ENCODE data around the gene TMEM247. TPM values are rescaled to one million over a fixed set of nuclear protein-coding genes. Genes with fewer than 3 reads are reported as not detected.
"Not testable (repeated sequence)": the region's sequence is repeated elsewhere in the genome, so short reads cannot be mapped to it uniquely, and the experiment has no call there.

The TMEM247 gene
- total RNA-seq, 4 donors from 2014 or later = not detected

GRCh38 chr2:46462936-46463335 is 16.4 kb upstream of the TMEM247 start:
- no peak for DNase-seq
- H3K4me3 ChIP-seq = no peak overlapping the region
- no peaks in the 10 kb centered on the region for H3K9me3 ChIP-seq
- TF ChIP-seq CTCF (IDR thresholded peaks at IDR 0.05) (no peak), POLR2A (IDR thresholded peaks at IDR 0.05) (no peak)
- no peaks in the 10 kb centered on the region for H3K36me3 ChIP-seq
- H3K27ac ChIP-seq = no peak overlapping the region
- H3K27me3 ChIP-seq = no peaks in the 10 kb centered on the region
- H3K4me1 ChIP-seq = peaks cover 0 to 14% (median 0%) of the 10 kb centered on the region in 4 donors

GRCh38 chr2:46469116-46469515 is 10.2 kb upstream of the TMEM247 start:
- Histone ChIP-seq H3K9me3 (no peaks in the 10 kb centered on the region), H3K4me3 (no peak overlapping the region), H3K27ac (no peak overlapping the region), H3K36me3 (no peaks in the 10 kb centered on the region), H3K4me1 (no peaks in the 10 kb centered on the region), H3K27me3 (no peaks in the 10 kb centered on the region)
- TF ChIP-seq CTCF (IDR thresholded peaks at IDR 0.05) = no peak
- TF ChIP-seq POLR2A (IDR thresholded peaks at IDR 0.05) = no peak
- no peak for DNase-seq

DNA sequence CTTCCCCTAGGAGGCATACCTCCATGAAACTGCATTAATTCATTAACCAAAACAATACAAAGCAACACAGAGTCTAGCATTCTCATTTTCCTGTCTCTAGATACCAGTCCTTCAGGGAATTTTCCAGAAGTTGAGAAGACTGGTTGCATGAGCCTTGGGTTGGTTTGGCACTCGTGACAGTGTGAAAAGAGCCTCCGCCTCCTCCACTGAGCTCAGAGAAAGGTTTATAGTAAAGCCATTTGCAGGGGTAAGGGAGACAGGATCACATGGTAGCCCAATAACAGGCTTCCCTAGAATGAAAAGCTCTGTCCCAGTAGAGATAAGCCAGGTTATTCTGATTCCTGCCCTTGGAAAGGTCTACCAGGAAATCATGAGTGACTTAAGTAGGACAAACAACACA is 9.7 kb upstream of the TMEM247 start:
- H3K27me3 ChIP-seq = no peaks in the 10 kb centered on the region
- H3K9me3 ChIP-seq = no peaks in the 10 kb centered on the region
- no peak for TF ChIP-seq CTCF (IDR thresholded peaks at IDR 0.05)
- no peak for TF ChIP-seq POLR2A (IDR thresholded peaks at IDR 0.05)
- no peaks in the 10 kb centered on the region for H3K36me3 ChIP-seq
- H3K4me3 ChIP-seq = no peak overlapping the region
- DNase-seq = no peak
- H3K4me1 ChIP-seq = no peaks in the 10 kb centered on the region
- no peak overlapping the region for H3K27ac ChIP-seq

DNA sequence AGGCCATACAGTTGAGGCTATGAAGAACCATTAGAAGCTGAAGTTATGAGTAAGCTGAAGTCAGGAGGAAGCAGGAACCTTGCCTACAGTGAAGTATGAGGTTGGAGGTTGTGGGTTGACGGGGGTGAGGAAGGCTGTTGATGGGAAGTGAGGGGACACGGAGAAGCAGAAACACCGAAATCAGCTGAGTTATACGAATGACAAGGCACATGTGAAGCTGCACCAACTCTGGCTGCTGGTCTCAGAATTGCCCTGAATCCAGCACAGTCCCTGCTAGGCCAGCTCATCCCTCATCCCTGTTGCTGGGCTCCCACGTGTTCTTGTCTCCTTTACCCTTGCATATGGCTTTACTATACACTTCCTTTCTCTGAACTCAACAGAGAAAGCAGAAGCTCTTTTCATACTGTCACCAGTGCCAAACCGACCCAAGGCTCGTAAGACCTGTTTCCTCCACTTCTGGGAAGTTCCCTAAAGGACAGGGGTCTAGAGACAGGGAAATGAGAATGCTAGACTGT is 9.2 kb upstream of the TMEM247 start:
- Histone ChIP-seq H3K4me3 (no peak overlapping the region), H3K4me1 (no peaks in the 10 kb centered on the region), H3K9me3 (no peaks in the 10 kb centered on the region), H3K36me3 (no peaks in the 10 kb centered on the region), H3K27me3 (no peaks in the 10 kb centered on the region), H3K27ac (no peak overlapping the region)
- TF ChIP-seq POLR2A (IDR thresholded peaks at IDR 0.05) (no peak), CTCF (IDR thresholded peaks at IDR 0.05) (no peak)
- no peak for DNase-seq

DNA sequence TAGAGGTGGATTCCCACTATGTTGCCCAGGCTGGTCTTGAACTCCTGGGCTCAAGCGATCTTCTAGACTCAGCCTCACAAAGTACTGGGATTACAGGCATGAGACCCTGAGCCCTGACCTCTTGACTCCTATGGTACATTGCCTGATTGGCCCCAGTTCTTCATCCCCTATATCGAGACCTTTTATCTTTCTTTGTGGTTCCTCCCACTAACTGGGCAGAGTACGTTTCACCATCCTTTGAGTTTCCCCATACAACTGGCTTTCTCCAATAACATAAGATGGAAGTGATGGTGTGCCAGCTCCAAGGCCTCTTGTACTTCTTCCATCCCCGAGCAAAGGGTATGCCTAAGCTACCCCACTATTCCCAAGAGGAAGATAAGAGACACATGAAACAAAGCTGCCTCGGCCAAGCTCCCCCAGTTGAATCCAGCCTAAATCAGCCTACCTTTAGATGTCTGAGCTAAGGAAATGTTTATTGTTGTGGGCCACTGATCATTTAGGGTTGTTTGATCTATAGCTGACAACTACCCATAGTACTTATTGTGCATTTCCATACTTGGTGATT is 8.3 kb upstream of the TMEM247 start:
- H3K4me1 ChIP-seq = no peaks in the 10 kb centered on the region
- no peak for DNase-seq
- H3K27ac ChIP-seq = no peak overlapping the region
- no peak overlapping the region for H3K4me3 ChIP-seq
- H3K27me3 ChIP-seq = no peaks in the 10 kb centered on the region
- no peaks in the 10 kb centered on the region for H3K36me3 ChIP-seq
- TF ChIP-seq POLR2A (IDR thresholded peaks at IDR 0.05) (no peak), CTCF (IDR thresholded peaks at IDR 0.05) (no peak)
- H3K9me3 ChIP-seq = no peaks in the 10 kb centered on the region

DNA sequence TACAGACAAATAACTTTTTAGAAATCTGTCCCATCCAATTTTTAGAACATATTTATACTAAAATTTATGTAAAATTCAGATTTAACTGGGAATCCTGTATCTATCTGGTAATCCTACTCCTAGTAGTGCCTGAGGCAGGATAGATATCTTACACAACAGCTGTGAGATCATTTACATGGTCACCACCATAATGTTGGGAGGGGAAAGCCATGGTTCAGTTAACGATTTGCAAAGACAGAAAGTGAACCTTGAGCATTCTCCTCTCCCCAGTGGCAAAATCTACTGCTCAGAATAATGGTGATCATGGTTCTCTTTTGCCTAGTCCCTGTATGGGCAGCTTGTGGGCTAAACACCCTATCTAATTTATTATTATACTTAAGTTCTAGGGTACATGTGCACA is 7.7 kb upstream of the TMEM247 start:
- Histone ChIP-seq H3K36me3 (no peaks in the 10 kb centered on the region), H3K27me3 (no peaks in the 10 kb centered on the region), H3K27ac (no peak overlapping the region), H3K9me3 (no peaks in the 10 kb centered on the region), H3K4me3 (no peak overlapping the region), H3K4me1 (no peaks in the 10 kb centered on the region)
- DNase-seq = no peak
- TF ChIP-seq POLR2A (IDR thresholded peaks at IDR 0.05) = no peak
- no peak for TF ChIP-seq CTCF (IDR thresholded peaks at IDR 0.05)

DNA sequence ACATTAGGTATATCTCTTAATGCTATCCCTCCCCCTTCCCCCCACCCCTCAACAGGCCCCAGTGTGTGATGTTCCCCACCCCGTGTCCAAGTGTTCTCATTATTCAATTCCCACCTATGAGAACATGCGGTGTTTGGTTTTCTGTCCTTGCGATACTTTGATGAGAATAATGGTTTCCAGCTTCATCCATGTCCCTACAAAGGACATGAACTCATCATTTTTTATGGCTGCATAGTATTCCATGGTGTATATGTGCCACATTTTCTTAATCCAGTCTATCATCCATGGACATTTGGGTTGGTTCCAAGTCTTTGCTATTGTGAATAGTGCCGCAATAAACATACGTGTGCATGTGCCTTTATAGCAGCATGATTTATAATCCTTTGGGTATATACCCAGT is 7.2 kb upstream of the TMEM247 start:
- not testable (repeated sequence) for DNase-seq, H3K4me3 ChIP-seq, H3K4me1 ChIP-seq, H3K27ac ChIP-seq, H3K9me3 ChIP-seq, H3K27me3 ChIP-seq, H3K36me3 ChIP-seq

- DNase-seq = peak in 1 of 3 donors; percentile 25
- not testable (repeated sequence) for H3K36me3 ChIP-seq
Observed at GRCh38 chr2:46477462-46477861, 1.9 kb upstream of the TMEM247 start.

More at GRCh38 chr2:46477462-46477861, 1.9 kb upstream of the TMEM247 start:
- H3K9me3 ChIP-seq, H3K4me1 ChIP-seq, H3K4me3 ChIP-seq, H3K27ac ChIP-seq, H3K27me3 ChIP-seq: not testable (repeated sequence)

Data from Peyer's patch (tissue), 4 donors.